ENCODE data around the gene ABL1.

The ABL1 gene

GRCh38 chr9:130862747-130863146 lies 27.7 kb downstream of the ABL1 start:
- no peak for TF ChIP-seq PATZ1 (CRISPR knock-in tag; IDR thresholded peaks at IDR 0.05; ENCODE audit: borderline replicate concordance)
- TF ChIP-seq ZNF565 (CRISPR knock-in tag; conservative IDR thresholded peaks at IDR 0.05; ENCODE audit: low read depth), result no peak
- TF ChIP-seq ISL1 (CRISPR knock-in tag; IDR thresholded peaks at IDR 0.05), result no peak
- TF ChIP-seq OSR1 (CRISPR knock-in tag; IDR thresholded peaks at IDR 0.05), result no peak
- TF ChIP-seq ARNTL (CRISPR knock-in tag; IDR thresholded peaks at IDR 0.05; ENCODE audit: borderline replicate concordance, low read depth), result no peak
- no peak for TF ChIP-seq TOX (CRISPR knock-in tag; IDR thresholded peaks at IDR 0.05; ENCODE audit: borderline replicate concordance)
- TF ChIP-seq ZFP30 (CRISPR knock-in tag; IDR thresholded peaks at IDR 0.05), result no peak
- no peak for TF ChIP-seq GLIS3 (CRISPR knock-in tag; IDR thresholded peaks at IDR 0.05)
- no peak for TF ChIP-seq CREB5 (CRISPR knock-in tag; IDR thresholded peaks at IDR 0.05; ENCODE audit: low read depth)
- no peak for TF ChIP-seq BACH2 (CRISPR knock-in tag; IDR thresholded peaks at IDR 0.05; ENCODE audit: borderline replicate concordance)
- no peak for TF ChIP-seq CSRNP3 (CRISPR knock-in tag; IDR thresholded peaks at IDR 0.05)
- TF ChIP-seq TSHZ2 (CRISPR knock-in tag; IDR thresholded peaks at IDR 0.05), result no peak
- no peak for TF ChIP-seq SNAI2 (CRISPR knock-in tag; IDR thresholded peaks at IDR 0.05)
- TF ChIP-seq ZNF8 (CRISPR knock-in tag; IDR thresholded peaks at IDR 0.05), result no peak
- no peak for ATAC-seq

- TF ChIP-seq PATZ1 (CRISPR knock-in tag; IDR thresholded peaks at IDR 0.05; ENCODE audit: borderline replicate concordance) (no peak), ISL1 (CRISPR knock-in tag; IDR thresholded peaks at IDR 0.05) (no peak), CSRNP3 (CRISPR knock-in tag; IDR thresholded peaks at IDR 0.05) (no peak), TOX (CRISPR knock-in tag; IDR thresholded peaks at IDR 0.05; ENCODE audit: borderline replicate concordance) (no peak), ZFP3 (CRISPR knock-in tag; IDR thresholded peaks at IDR 0.05) (no peak), CSDC2 (CRISPR knock-in tag; IDR thresholded peaks at IDR 0.05) (no peak), ZNF8 (CRISPR knock-in tag; IDR thresholded peaks at IDR 0.05) (no peak), RARB (CRISPR knock-in tag; IDR thresholded peaks at IDR 0.05) (no peak), POU6F1 (CRISPR knock-in tag; IDR thresholded peaks at IDR 0.05; ENCODE audit: borderline replicate concordance, low read depth) (no peak), BACH2 (CRISPR knock-in tag; IDR thresholded peaks at IDR 0.05; ENCODE audit: borderline replicate concordance) (no peak), ZNF70 (CRISPR knock-in tag; IDR thresholded peaks at IDR 0.05) (no peak), CREB5 (CRISPR knock-in tag; IDR thresholded peaks at IDR 0.05; ENCODE audit: low read depth) (no peak)
- ATAC-seq, result no peak
Measured at GRCh38 chr9:130864541-130864940, 29.5 kb downstream of the ABL1 start.
